Spleen (tissue), 11 donors: ENCODE results near the gene BRSK2. TPM values are rescaled to one million over a fixed set of nuclear protein-coding genes. Genes with fewer than 3 reads are reported as not detected.

Experiments
- DNase-seq: peaks from one replicate; pipeline ENCODE4 v3.0.0-alpha.2; 2020
- H3K27ac ChIP-seq, 8 donors: fragments of 200-600 bp; sonication (generic) in 7 of 8; 1 replicate in 4 of 8; 2 replicates in 4 of 8; pipeline versions ENCODE4 v1.5.0 to v1.8.0; 2016 to 2021; ENCODE audit warnings: inconsistent platforms in 4 of 8, mild to moderate bottlenecking in 4 of 8, moderate library complexity in 1 of 8
- H3K27me3 ChIP-seq, 7 donors: fragments of 200-600 bp; sonication (generic) in 6 of 7; replicated peaks in 1 of 7; 1 replicate in 4 of 7; 2 replicates in 3 of 7; pipeline versions ENCODE4 v1.5.0 to v1.8.0; 2016 to 2021; ENCODE audit warnings: inconsistent platforms in 3 of 7, mild to moderate bottlenecking in 1 of 7
- H3K36me3 ChIP-seq, 6 donors: fragments of 200-600 bp; sonication (generic) in 5 of 6; 1 replicate in 4 of 6; 2 replicates in 2 of 6; pipeline versions ENCODE4 v1.5.0 to v1.8.0; 2016 to 2021; ENCODE audit warnings: inconsistent platforms in 2 of 6
- H3K4me1 ChIP-seq, 6 donors: fragments of 200-600 bp; sonication (generic) in 5 of 6; 1 replicate in 3 of 6; 2 replicates in 3 of 6; pipeline versions ENCODE4 v1.5.0 to v1.8.0; 2016 to 2021; ENCODE audit warnings: inconsistent platforms in 3 of 6
- H3K4me3 ChIP-seq, 8 donors: fragments of 200-600 bp; sonication (generic) in 7 of 8; 1 replicate in 4 of 8; 2 replicates in 4 of 8; pipeline versions ENCODE4 v1.5.0 to v1.8.0; 2016 to 2021; ENCODE audit warnings: inconsistent platforms in 4 of 8, mild to moderate bottlenecking in 4 of 8, moderate library complexity in 2 of 8
- H3K9me3 ChIP-seq, 8 donors: fragments of 200-600 bp; sonication (generic) in 7 of 8; 1 replicate in 4 of 8; 2 replicates in 4 of 8; pipeline versions ENCODE4 v1.5.0 to v1.8.0; 2016 to 2021; ENCODE audit warnings: inconsistent platforms in 4 of 8
- POLR2A ChIP-seq, 3 donors: fragments of 450-650 bp; IDR thresholded peaks; one replicate each; pipeline ENCODE4 v1.5.1; 2017; ENCODE audit warnings: antibody characterized with exemption in 3 of 3, mild to moderate bottlenecking in 1 of 3
- POLR2AphosphoS5 ChIP-seq, 3 donors: sonication (generic); formaldehyde crosslinking; IDR thresholded peaks; one replicate each; pipeline ENCODE4 v1.5.1; 2017; ENCODE audit warnings: antibody characterized with exemption in 3 of 3
- WGBS, 5 donors: extraction: QIAGEN DNeasy Blood & Tissue Kit in 3 of 5; methylation state at CpG; one replicate each; pipeline versions ENCODE4 v1.1.5 to v1.1.7; 2013 to 2018; 5-methylcytosine and 5-hydroxymethylcytosine counted together
- intact Hi-C: fragments of 100-400 bp; cut with DNase I; formaldehyde crosslinking; loops from one replicate; pipeline ENCODE4 v1.15.0; 2023; ENCODE audit warnings: low total_unique reads
- polyA plus RNA-seq, 3 donors: library from polyadenylated mRNA; stranded (reverse); fragments of 200-250 nt; gene quantifications; one replicate each; pipeline ENCODE4 v1.2.1, GENCODE V29; 2013
- total RNA-seq, 7 donors: library from RNA; depleted of rRNA in 3 of 7; stranded (reverse); fragments of >200 nt in 3 of 7; fragmentation: NEBNext Ultra II Directional in 4 of 7; extraction: Animal tissue kit (Norgen Biotek cat#: 25700) in 4 of 7; gene quantifications; one replicate each; pipeline versions ENCODE4 v1.1.0 to v1.2.1, GENCODE V29; 2016 to 2021
- TF ChIP-seq, protein P1 (sequence below), 11 experiments: fragments of 200-600 bp in 7 of 11; fragments of 450-650 bp in 4 of 11; sonication (generic) in 4 of 11; IDR thresholded peaks in 8 of 11; conservative IDR thresholded peaks in 3 of 11; 1 replicate in 7 of 11; 2 replicates in 4 of 11; pipeline versions ENCODE4 v1.4.0 to v1.8.0; 2016 to 2021; ENCODE audit warnings: antibody characterized with exemption in 11 of 11, inconsistent platforms in 4 of 11, mild to moderate bottlenecking in 1 of 11
- donor health status: healthy with polysubstance abuse.
- donor health status: DM: no; HTN: no; CAD: no; lungs with moderate emphysema.
- donor health status: DM: no; HTN: no; CAD: no.
- donor health status: Bipolar disorder and iron deficiency.
- donor health status: healthy.
- donor health status: DM: no; HTN: no; CAD: no.
- donor health status: DM: yes; HTN: yes; CAD: no.

The BRSK2 gene
- total and polyA plus RNA-seq, 10 donors, result 0.17 to 1.5 (median 0.42) TPM

DNA sequence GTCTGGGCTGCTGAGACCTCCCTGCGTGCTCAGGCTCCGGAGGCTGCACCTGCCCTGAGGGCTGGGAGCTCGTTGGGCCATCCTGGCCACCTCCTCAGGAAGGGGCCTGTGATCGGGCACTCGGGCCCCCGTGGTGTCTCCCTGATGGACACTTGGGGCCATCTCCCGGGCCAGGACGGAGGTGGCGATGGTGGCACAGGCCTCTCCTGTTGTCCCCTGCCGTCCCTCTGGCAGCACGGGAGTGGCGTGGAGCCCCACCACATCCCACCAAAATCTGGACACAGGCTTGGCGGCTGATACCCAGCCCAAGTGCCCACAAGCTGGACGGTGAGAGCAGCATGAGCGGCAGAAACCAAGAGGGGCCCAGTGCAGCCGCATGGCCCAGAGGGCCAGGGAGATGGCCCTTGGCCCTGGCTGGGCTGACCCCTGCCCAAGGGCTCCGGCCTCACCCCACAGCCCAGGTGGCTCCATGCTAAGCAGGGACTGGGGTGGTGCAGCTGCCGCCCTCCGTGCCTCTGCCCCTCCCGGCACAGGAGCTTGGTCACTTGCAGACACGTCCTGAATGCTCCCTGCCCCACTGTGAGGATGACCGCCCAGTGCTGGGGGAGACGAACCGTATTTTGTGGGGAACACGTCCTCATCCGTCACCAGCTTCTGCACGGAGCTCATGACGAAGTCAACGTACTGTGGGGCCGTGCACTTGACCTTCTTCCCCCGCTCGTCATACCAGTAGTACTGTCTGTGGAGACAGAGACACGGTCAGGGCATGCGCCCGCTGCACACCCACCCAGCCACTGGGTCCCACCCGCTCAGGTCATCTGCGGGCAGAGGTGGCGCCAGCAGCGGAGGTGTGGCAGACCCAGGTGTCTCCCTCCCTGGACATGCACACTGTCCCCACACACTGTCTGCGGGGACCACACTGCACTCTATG lies 81.2 kb downstream of the BRSK2 start:
- H3K4me1 ChIP-seq, result peaks cover 0 to 15% (median 0%) of the 10 kb centered on the region in 6 donors
- no peaks in the 10 kb centered on the region for H3K27me3 ChIP-seq
- no peak overlapping the region for H3K4me3 ChIP-seq
- H3K9me3 ChIP-seq, result no peaks in the 10 kb centered on the region
- TF ChIP-seq, protein P1, sequence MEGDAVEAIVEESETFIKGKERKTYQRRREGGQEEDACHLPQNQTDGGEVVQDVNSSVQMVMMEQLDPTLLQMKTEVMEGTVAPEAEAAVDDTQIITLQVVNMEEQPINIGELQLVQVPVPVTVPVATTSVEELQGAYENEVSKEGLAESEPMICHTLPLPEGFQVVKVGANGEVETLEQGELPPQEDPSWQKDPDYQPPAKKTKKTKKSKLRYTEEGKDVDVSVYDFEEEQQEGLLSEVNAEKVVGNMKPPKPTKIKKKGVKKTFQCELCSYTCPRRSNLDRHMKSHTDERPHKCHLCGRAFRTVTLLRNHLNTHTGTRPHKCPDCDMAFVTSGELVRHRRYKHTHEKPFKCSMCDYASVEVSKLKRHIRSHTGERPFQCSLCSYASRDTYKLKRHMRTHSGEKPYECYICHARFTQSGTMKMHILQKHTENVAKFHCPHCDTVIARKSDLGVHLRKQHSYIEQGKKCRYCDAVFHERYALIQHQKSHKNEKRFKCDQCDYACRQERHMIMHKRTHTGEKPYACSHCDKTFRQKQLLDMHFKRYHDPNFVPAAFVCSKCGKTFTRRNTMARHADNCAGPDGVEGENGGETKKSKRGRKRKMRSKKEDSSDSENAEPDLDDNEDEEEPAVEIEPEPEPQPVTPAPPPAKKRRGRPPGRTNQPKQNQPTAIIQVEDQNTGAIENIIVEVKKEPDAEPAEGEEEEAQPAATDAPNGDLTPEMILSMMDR (IDR thresholded peaks at IDR 0.05 in 8 of 11, conservative IDR thresholded peaks at IDR 0.05 in 3 of 11), result no peak
- peak in 1 of 3 donors; percentile 45 for TF ChIP-seq POLR2AphosphoS5 (IDR thresholded peaks at IDR 0.05)
- TF ChIP-seq POLR2A (IDR thresholded peaks at IDR 0.05), result no peak
- peaks cover 0 to 97% (median 62%) of the 10 kb centered on the region in 6 donors for H3K36me3 ChIP-seq
- peak; percentile 71 for DNase-seq
- 94 to 97% (median 96%) methylated on average over 25 to 40 of the region's 40 CpGs for WGBS, 5 donors
- H3K27ac ChIP-seq, result no peak overlapping the region
- intact Hi-C loops, result no loop called here

DNA sequence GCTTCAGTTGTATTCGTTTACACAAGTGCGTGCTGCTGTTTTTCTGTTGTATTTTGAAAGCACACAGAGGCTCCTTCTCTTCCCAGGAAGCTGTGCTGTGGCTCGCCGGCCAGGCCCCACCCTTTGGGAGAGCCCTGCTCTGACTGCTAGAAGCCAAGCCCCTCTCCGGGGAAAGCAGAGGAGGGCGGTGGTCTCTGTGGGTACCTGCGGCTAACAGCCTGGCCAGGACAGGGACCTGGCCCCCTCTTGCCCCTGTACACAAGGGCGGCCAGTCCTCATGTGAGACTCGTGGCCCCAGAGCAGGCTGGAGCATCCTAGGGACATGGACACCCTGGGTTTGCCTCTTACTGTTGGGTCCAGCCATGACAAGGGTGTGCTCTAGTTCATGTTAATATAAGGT lies 82.0 kb downstream of the BRSK2 start:
- TF ChIP-seq POLR2A (IDR thresholded peaks at IDR 0.05), result no peak
- TF ChIP-seq POLR2AphosphoS5 (IDR thresholded peaks at IDR 0.05), result no peak
- TF ChIP-seq, protein P1 (IDR thresholded peaks at IDR 0.05 in 8 of 11, conservative IDR thresholded peaks at IDR 0.05 in 3 of 11), result no peak
- H3K36me3 ChIP-seq, result peaks cover 0 to 100% (median 70%) of the 10 kb centered on the region in 6 donors
- H3K4me1 ChIP-seq, result peaks cover 0 to 15% (median 0%) of the 10 kb centered on the region in 6 donors
- H3K9me3 ChIP-seq, result no peaks in the 10 kb centered on the region
- no peak overlapping the region for H3K4me3 ChIP-seq
- H3K27ac ChIP-seq, result no peak overlapping the region
- no peaks in the 10 kb centered on the region for H3K27me3 ChIP-seq
- DNase-seq, result peak; percentile 30
- WGBS, 5 donors, result 81 to 92% (median 85%) methylated on average over 8 to 9 of the region's 9 CpGs
- intact Hi-C loops, result no loop called here

DNA sequence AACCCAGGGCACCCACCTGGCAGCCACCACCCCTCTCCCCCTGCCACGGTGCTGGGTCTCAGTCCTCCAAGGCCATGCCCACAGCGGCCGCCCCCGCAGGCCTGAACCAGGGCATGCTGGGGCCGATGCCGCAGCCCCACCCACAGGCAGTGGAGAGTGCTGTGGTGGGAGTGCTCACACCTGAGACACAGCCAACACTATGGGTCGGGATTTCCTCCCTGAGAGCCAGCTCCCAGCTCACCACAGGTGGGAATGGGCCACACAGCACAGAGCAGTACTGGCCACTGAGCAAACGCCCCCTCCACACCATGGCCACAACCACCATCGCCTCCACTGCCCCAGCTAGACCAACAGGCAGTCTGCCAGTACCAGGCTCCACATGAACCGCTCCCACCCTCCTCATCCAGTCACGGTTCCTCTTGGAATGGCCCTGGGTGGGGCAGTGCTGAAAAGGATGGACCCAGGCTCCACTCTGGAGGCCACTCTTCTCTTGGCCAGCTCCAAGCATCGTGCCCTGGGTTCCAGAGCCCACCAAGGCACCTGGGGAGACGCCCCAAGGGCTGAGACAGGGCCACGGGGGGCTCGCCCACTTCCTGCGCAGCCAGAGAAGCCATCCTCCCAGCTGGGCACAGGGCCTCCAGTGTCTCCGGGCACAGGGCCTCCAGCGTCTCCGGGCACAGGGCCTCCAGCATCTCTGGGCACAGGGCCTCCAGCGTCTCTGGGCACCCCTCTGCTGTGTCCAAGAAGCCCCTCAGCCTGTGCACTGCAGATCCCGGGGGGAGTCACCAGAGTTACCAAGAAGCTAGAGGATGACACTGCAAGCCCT lies 82.7 kb downstream of the BRSK2 start:
- Histone ChIP-seq H3K27ac (no peak overlapping the region), H3K36me3 (peaks cover 0 to 100% (median 76%) of the 10 kb centered on the region in 6 donors), H3K4me1 (peaks cover 0 to 15% (median 0%) of the 10 kb centered on the region in 6 donors), H3K27me3 (no peaks in the 10 kb centered on the region), H3K4me3 (no peak overlapping the region), H3K9me3 (no peaks in the 10 kb centered on the region)
- peak; percentile 52 for DNase-seq
- intact Hi-C loops, result no loop called here
- TF ChIP-seq POLR2A (IDR thresholded peaks at IDR 0.05) (no peak), POLR2AphosphoS5 (IDR thresholded peaks at IDR 0.05) (no peak)
- TF ChIP-seq, protein P1 (IDR thresholded peaks at IDR 0.05 in 8 of 11, conservative IDR thresholded peaks at IDR 0.05 in 3 of 11), result no peak
- WGBS, 5 donors, result 84 to 95% (median 92%) methylated on average over 12 to 21 of the region's 21 CpGs
